Cardiac fibroblast (primary cell): ENCODE measurements around the gene RAMP3.

ENCODE experiments used
- DNase-seq, 2 donors: peaks; one replicate each; pipeline versions ENCODE4 v3.0.0 to v3.0.0-alpha.2; 2010; ENCODE audit warnings: low read depth in 2 of 2
- H3K4me3 ChIP-seq, 2 donors: replicated peaks in 1 of 2; 1 replicate in 1 of 2; 2 replicates in 1 of 2; pipeline ENCODE4 v1.5.1; 2011; ENCODE audit warnings: low read depth in 2 of 2, low read length in 2 of 2, mild to moderate bottlenecking in 2 of 2, moderate library complexity in 1 of 2
- TF ChIP-seq, protein P1 (sequence below): IDR thresholded peaks from one replicate; pipeline ENCODE4 v1.5.1; 2011; ENCODE audit warnings: low read depth, mild to moderate bottlenecking, low read length, inconsistent platforms

RAMP3 gene

DNA sequence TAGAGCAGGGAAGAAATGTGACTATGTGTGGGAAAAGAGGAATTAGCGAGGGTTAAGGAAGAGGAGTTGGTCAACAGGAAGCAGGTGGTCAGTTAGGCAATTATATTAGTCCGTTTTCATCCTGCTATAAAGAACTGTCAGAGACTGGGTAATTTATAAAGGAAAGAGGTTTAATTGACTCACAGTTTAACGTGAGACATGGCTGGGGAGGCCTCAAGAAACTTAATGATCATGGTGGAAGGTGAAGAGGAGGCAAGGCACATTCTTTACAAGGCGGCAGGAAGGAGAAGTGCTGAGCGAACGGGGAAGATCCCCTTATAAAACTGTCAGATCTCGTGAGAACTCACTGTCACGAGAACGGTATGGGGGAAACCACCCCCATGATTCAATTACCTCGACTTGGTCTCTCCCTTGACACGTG lies 35.0 kb downstream of the RAMP3 start:
- DNase-seq, result no peak
- TF ChIP-seq, protein P1, sequence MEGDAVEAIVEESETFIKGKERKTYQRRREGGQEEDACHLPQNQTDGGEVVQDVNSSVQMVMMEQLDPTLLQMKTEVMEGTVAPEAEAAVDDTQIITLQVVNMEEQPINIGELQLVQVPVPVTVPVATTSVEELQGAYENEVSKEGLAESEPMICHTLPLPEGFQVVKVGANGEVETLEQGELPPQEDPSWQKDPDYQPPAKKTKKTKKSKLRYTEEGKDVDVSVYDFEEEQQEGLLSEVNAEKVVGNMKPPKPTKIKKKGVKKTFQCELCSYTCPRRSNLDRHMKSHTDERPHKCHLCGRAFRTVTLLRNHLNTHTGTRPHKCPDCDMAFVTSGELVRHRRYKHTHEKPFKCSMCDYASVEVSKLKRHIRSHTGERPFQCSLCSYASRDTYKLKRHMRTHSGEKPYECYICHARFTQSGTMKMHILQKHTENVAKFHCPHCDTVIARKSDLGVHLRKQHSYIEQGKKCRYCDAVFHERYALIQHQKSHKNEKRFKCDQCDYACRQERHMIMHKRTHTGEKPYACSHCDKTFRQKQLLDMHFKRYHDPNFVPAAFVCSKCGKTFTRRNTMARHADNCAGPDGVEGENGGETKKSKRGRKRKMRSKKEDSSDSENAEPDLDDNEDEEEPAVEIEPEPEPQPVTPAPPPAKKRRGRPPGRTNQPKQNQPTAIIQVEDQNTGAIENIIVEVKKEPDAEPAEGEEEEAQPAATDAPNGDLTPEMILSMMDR, result no peak
- no peak overlapping the region for H3K4me3 ChIP-seq

DNA sequence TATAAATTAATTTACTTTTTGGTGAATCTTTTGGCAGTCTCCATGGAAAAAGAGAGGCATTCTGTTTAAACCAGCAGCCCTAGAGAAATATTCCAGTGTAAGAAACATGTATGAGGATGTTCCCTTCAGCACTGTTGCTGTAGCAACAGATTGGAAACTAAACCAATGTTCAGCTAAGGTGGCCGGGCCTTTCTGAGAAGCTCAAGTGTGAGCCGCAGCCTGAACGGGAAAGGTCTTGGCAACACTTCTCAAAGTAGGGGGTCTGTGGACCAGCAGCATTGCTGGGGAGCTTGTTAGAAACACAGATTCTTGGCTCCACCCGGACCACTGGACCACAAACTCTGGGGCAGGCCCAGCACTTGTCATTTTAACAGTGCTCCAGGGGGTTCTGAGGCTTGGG lies 36.2 kb downstream of the RAMP3 start:
- no peak overlapping the region for H3K4me3 ChIP-seq
- DNase-seq, result no peak
- TF ChIP-seq, protein P1, result no peak

DNA sequence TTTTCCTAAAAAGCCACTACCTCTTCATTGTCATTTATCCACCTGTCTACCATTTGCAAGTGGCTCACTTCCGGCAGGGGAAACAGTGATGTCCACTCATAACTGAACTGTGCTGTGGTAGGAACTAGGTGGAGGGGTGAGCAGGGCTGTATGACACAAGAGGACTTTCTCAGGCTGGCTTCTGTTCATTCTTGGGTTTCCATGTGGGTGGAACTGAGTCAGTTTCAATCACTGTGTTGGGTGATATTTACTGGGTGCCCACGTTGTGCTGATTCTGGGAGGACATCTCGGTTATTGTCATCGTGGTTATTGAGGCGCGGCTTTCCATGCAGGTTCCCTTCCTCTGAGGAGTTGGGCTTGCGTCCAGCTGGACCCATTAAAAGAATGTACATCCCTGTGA lies 38.8 kb downstream of the RAMP3 start:
- no peak overlapping the region for H3K4me3 ChIP-seq
- no peak for DNase-seq

DNA sequence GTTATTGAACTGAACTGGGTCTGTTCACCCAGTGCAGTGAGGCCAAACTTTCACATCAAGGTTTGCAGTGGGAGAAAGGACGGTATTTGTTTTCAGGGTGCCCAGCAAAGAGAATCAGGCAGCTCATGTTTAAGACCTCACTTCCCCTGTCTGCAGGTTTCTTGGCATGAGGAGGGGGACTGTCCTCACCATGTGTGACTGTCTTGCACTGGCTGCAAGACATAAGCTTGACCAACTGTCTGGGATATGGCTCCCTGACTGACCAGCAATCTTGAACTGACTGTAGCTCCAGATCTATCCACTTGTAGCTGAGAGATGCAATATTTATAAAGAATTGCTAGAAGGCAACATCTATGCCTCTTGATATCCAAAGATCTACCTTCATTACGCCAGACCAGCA lies 39.9 kb downstream of the RAMP3 start:
- DNase-seq, result no peak
- TF ChIP-seq, protein P1, result no peak
- H3K4me3 ChIP-seq, result no peak overlapping the region

More for the DNA sequence above, 38.8 kb downstream of the RAMP3 start:
- TF ChIP-seq, protein P1, result no peak

DNA sequence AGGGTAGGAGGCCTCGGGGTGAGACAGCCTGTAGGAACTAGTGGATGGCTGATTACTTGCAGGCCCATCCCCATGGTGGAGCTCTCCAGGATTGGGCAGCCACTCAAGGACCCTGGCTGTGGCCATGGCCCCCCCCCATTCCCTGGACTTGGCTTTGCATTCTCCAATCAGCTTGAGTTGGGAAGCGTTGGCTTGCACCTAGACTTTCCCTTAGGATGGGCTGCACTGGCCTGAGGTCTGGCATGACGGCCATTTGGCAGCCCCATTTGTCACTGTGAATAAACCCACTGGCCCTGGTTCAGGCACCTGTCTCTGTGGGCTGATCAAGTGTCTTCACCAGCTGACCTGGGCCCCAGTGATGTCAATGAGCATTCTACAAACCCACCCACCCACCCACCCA lies 41.4 kb downstream of the RAMP3 start:
- H3K4me3 ChIP-seq, result no peak overlapping the region
- DNase-seq, result no peak
- TF ChIP-seq, protein P1, result no peak

DNA sequence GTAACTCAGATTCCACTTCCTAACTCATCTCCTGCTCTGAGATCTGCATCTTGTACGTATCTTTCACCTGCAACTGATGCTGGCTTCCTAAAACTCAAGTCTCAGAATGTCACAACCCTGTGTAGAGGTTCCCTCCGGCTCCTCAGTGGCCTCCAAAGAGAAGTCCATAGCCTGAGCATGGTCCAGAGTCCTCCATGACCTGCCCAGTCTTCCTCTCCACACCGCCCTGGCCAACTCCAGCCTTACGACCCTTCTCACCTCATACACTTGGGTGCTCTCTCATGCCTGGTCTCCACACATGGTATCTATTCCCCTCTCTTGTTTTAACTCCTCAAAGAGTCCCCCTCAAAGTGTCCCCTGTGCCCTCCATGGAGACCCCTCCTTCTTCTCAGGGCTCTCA lies 41.9 kb downstream of the RAMP3 start:
- no peak for DNase-seq
- TF ChIP-seq, protein P1, result no peak
- no peak overlapping the region for H3K4me3 ChIP-seq

DNA sequence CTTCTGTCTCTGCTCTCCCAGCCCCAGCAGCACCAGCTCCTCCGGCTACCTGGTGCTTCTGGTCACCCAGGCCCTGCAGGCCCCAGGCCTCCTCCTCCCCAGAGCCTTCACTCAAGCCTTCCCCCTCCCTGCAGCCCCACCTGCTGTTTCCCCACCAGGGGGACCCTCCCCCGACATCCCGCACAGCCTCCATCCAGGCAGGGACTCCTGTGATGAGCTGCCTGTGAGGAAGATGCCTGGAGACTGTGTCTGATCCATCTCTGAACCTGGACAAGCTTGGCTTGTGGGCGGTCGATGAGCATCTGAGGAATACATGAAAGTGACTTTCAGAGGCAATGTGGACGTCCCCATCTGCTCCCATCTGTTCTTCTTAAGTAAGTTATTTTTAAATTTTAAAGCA lies 45.0 kb downstream of the RAMP3 start:
- no peak overlapping the region for H3K4me3 ChIP-seq
- DNase-seq, result no peak
- TF ChIP-seq, protein P1, result no peak
